GM10248 (cell line): ENCODE measurements around the gene RGS2.

Experiments
- CTCF ChIA-PET: fragments of 300-600 bp; sonication (Branson Sonifier 250); formaldehyde crosslinking; extraction: SDS; loops from one replicate; lab custom pipeline; 2021; ENCODE audit warnings: antibody characterized with exemption; lab: Yijun Ruan, JAX
- POLR2A ChIA-PET: fragments of 350-650 bp; sonication (Branson Sonifier 250); formaldehyde crosslinking; extraction: SDS; loops from one replicate; lab custom pipeline; 2020; ENCODE audit warnings: antibody characterized with exemption; lab: Yijun Ruan, JAX
- DNase-seq: peaks from one replicate; pipeline ENCODE4 v3.0.0; 2012; ENCODE audit errors: extremely low spot score
- TF ChIP-seq, protein P1 (sequence below): IDR thresholded peaks from 2 replicates; pipeline ENCODE4 v1.5.1; 2012; ENCODE audit warnings: mild to moderate bottlenecking, low read depth; ENCODE audit errors: extremely low read depth, missing control alignments, control extremely low read depth

RGS2 gene

DNA sequence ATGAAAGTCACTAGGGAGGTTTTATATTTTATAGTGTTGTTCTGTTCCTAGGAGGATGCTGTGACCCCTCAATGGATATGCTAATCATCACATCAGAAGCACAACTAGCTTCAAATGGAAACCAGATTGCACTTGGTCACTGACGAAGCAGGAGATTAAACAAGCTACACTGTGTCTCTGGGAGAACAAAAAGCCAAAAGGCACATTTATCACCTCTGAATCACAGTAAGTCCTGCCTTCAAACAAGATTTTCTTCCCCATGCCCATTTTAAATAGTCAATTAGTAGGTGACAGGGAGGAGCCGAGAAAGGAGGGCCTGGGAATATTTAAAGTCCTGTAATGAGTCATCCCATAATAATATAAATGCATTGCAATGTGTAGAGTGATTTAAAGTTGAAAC lies 38.1 kb downstream of the RGS2 start:
- TF ChIP-seq, protein P1, sequence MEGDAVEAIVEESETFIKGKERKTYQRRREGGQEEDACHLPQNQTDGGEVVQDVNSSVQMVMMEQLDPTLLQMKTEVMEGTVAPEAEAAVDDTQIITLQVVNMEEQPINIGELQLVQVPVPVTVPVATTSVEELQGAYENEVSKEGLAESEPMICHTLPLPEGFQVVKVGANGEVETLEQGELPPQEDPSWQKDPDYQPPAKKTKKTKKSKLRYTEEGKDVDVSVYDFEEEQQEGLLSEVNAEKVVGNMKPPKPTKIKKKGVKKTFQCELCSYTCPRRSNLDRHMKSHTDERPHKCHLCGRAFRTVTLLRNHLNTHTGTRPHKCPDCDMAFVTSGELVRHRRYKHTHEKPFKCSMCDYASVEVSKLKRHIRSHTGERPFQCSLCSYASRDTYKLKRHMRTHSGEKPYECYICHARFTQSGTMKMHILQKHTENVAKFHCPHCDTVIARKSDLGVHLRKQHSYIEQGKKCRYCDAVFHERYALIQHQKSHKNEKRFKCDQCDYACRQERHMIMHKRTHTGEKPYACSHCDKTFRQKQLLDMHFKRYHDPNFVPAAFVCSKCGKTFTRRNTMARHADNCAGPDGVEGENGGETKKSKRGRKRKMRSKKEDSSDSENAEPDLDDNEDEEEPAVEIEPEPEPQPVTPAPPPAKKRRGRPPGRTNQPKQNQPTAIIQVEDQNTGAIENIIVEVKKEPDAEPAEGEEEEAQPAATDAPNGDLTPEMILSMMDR: no peak
- ChIA-PET POLR2A (no interaction called here), CTCF (interaction anchor here (1.6 to 2.3 kb wide), 2 partner anchors 9 to 18 kb away, joined by 4 to 5 read pairs; no protein-coding TSS in a partner anchor)
- no peak for DNase-seq

DNA sequence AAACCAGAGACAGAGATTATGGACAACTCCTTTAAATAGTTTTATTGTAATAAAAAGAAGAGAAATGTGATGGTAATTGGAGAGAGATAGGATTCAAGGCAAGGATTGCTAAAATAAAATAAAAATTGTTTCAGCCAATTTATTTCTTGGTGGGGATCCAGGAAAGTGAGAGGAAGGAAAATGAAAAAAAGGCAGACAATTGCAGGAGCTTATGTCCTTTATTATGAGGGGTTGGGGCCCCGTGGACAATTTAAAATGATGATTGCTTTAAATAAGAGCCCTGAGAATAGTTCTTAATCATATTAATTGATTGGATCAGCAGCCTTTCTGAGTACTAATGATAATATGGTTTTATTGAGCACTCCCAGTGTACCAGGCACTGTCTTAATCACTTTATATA lies 40.2 kb downstream of the RGS2 start:
- DNase-seq: no peak
- CTCF ChIA-PET: no interaction called here
- POLR2A ChIA-PET: no interaction called here
- TF ChIP-seq, protein P1: no peak

DNA sequence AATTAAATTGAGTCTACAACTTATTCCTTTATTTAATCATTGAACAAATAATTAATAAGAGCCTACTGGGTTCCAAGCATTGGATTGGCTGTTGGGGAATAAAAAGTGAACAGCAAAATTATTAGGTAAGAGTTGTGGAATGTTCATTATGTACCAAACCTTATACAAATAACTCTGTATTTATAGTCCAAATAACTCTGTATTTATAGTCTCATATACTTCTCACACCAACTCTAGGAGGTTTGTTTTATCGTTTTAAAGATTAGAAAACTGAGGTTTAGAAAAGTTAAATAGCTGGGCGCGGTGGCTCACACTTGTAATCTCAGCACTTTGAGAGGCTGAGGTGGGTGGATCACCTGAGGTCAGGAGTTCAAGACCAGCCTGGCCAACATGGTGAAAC lies 40.6 kb downstream of the RGS2 start:
- POLR2A ChIA-PET: no interaction called here
- CTCF ChIA-PET: interaction anchor here (0.9 kb wide), 1 partner anchor 11 kb away, joined by 4 read pairs; no protein-coding TSS in a partner anchor
- no peak for DNase-seq
- TF ChIP-seq, protein P1: no peak

DNA sequence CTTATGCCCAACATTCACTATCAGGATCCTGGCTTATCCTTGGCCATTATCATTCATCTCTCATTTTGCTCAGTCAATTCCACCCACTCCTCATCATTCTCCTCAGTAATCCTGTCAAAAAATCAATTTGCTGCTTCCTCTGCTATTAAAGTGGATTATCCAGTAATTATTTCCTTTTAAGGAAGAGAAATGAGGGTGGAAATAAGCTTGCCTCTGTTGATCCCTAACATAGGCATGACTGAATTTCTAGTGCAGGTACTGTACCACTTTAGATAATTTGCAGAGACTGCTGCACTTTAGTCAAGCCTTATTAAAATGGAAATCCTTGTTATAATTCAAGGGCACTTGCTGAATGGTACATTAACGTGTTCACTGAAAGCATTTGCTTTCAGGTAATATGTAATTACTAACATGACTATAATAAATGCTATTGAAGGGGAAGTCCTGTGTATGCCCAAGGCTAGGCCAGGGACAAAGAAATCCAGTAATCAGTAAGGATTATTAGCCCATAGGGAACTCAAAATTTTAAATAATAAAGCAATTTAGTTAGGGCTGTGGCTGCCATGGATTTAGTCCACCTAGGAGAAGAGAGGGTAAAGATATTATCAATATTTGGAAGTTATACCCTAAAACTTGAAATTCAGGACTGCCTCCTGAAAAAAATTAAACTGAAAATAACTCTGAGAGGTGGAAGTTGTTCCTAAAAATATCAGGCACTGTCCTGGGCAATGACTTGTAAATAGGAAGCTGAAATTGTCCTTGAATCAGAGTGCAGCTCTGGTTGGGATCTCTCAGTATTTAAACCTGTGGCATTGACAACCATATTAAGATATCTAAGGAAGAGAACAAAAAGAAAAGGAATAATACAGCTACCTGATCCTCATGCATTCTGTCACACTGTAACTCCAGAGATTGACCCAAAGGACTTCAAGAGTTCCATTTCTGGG lies 43.4 kb downstream of the RGS2 start:
- no peak for DNase-seq
- CTCF ChIA-PET: interaction anchor here (1.0 to 1.8 kb wide), 6 partner anchors 8 to 46 kb away, joined by 3 to 5 read pairs (median 4); no protein-coding TSS in a partner anchor
- TF ChIP-seq, protein P1: no peak
- POLR2A ChIA-PET: no interaction called here

DNA sequence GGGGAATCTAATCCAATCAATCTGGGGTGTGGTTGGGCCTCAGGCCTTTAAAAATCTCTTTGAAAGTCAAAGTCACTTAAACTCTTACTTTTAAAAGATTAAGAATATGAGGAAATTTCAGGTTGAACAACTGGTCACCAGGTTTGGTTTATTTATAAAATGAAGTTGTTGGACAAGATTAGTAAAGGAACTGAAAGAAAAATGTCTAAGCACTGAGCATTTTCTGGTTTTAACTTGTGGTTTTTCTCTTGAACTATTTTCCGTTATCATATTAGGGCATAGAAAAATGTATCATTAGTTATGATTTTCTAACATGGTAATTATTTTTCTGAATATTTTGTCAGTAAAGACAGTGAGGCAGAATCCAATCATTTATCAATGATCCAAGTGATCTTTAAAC lies 49.6 kb downstream of the RGS2 start:
- ChIA-PET POLR2A (no interaction called here), CTCF (no interaction called here)
- no peak for DNase-seq
- TF ChIP-seq, protein P1: no peak

DNA sequence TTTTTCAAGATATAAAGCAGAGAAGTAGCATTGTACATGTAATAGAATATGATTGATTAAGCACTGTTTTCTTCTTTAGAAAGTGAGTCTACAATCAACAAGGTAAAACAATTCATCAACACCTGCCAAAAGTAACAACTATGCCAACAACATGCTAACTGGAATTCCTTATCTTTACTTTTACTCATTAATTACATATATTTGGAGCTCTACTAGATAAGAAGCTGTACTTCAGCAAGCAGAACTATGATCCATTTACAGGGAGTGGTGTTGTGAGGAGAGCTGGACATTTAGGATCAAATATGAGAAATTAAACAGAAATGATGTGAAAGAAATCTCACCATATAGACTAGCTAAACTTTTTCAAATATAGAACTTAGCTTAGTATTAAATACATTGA lies 51.0 kb downstream of the RGS2 start:
- ChIA-PET CTCF (interaction anchor here (1.0 to 1.9 kb wide), 2 partner anchors 10 to 55 kb away, joined by 3 to 4 read pairs; no protein-coding TSS in a partner anchor), POLR2A (no interaction called here)
- no peak for DNase-seq
- TF ChIP-seq, protein P1: no peak
